Measurements from ENCODE around the gene ATRAID.

Gene ATRAID

DNA sequence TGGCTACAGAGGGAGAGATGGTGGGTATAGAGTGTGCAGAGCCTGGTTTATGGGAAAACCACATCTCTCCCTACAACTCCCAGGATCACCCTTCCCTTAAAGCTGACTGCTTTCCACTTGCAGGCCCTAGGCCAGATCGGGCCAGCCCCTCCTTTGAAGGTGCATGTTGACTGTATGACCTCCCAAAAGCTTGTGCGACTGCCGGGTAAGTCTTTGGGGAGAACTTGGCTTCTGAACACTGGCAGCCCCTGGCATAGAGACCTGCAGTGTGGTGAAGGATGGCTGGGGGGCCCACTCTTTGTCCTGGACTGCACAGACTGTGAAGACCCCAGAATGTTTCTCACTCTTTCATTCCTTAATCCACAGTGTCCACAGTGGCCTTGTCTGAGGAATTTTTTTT lies 24.8 kb downstream of the ATRAID start:
- TF ChIP-seq, protein P1, sequence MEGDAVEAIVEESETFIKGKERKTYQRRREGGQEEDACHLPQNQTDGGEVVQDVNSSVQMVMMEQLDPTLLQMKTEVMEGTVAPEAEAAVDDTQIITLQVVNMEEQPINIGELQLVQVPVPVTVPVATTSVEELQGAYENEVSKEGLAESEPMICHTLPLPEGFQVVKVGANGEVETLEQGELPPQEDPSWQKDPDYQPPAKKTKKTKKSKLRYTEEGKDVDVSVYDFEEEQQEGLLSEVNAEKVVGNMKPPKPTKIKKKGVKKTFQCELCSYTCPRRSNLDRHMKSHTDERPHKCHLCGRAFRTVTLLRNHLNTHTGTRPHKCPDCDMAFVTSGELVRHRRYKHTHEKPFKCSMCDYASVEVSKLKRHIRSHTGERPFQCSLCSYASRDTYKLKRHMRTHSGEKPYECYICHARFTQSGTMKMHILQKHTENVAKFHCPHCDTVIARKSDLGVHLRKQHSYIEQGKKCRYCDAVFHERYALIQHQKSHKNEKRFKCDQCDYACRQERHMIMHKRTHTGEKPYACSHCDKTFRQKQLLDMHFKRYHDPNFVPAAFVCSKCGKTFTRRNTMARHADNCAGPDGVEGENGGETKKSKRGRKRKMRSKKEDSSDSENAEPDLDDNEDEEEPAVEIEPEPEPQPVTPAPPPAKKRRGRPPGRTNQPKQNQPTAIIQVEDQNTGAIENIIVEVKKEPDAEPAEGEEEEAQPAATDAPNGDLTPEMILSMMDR (conservative IDR thresholded peaks at IDR 0.05; ENCODE audit: low read depth, low read length): no peak
- DNase-seq (ENCODE audit: low read depth): no peak
- no peak overlapping the region for H3K4me3 ChIP-seq (ENCODE audit: low read depth, low read length)

DNA sequence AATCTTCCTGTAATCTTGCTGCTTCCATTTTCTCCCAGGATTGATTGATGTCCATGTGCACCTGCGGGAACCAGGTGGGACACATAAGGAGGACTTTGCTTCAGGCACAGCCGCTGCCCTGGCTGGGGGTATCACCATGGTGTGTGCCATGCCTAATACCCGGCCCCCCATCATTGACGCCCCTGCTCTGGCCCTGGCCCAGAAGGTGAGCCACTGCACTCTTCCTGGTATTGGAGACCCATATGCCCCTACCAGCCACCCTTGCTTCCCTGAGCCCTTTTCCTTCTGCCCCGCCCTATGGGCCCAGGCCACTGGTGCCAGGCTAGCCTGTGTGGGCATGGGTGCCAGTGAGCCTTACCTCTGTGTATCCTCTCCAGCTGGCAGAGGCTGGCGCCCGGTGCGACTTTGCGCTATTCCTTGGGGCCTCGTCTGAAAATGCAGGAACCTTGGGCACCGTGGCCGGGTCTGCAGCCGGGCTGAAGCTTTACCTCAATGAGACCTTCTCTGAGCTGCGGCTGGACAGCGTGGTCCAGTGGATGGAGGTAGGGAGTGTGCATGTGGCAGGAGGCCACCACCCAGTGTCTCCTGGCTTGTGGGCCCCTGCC lies 25.6 kb downstream of the ATRAID start:
- TF ChIP-seq, protein P1 (conservative IDR thresholded peaks at IDR 0.05; ENCODE audit: low read depth, low read length): no peak
- no peak overlapping the region for H3K4me3 ChIP-seq (ENCODE audit: low read depth, low read length)
- no peak for DNase-seq (ENCODE audit: low read depth)

DNA sequence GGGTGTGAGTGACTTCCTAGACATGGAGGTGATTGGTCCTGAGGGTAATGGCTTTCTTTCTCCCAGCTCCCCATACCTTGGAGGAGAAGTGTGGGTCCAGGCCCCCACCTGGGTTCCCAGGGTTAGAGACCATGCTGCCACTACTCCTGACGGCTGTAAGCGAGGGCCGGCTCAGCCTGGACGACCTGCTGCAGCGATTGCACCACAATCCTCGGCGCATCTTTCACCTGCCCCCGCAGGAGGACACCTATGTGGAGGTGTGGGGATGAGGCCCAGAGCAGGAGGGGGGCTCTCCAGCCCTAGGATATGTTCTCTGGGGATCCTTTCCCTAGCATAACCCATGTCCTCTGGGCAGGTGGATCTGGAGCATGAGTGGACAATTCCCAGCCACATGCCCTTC lies 27.1 kb downstream of the ATRAID start:
- TF ChIP-seq, protein P1 (conservative IDR thresholded peaks at IDR 0.05; ENCODE audit: low read depth, low read length): no peak
- no peak for DNase-seq (ENCODE audit: low read depth)

DNA sequence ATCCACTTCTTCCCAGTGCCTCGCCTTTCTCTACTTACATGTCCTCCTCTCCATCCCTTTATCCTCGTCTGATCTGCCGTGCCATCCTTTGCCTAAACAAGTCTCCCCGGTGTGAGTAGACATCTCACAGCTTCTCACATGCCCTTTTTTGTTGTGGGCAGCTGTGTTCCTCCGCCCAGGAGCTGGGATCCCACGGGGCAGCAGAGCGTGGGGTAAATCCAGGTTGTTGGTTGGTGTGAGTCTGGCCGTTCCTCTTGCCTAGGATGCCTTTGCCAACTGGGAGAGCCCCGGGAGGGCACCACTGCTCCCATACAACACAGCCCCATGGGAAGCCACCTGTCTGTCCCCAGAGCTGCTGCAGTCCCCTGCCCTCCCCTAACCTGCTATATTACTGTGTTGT lies 28.6 kb downstream of the ATRAID start:
- H3K4me3 ChIP-seq (ENCODE audit: low read depth, low read length): no peak overlapping the region
- TF ChIP-seq, protein P1 (conservative IDR thresholded peaks at IDR 0.05; ENCODE audit: low read depth, low read length): no peak
- DNase-seq (ENCODE audit: low read depth): no peak

More for the DNA sequence above, 27.1 kb downstream of the ATRAID start:
- H3K4me3 ChIP-seq (ENCODE audit: low read depth, low read length): no peak overlapping the region

DNA sequence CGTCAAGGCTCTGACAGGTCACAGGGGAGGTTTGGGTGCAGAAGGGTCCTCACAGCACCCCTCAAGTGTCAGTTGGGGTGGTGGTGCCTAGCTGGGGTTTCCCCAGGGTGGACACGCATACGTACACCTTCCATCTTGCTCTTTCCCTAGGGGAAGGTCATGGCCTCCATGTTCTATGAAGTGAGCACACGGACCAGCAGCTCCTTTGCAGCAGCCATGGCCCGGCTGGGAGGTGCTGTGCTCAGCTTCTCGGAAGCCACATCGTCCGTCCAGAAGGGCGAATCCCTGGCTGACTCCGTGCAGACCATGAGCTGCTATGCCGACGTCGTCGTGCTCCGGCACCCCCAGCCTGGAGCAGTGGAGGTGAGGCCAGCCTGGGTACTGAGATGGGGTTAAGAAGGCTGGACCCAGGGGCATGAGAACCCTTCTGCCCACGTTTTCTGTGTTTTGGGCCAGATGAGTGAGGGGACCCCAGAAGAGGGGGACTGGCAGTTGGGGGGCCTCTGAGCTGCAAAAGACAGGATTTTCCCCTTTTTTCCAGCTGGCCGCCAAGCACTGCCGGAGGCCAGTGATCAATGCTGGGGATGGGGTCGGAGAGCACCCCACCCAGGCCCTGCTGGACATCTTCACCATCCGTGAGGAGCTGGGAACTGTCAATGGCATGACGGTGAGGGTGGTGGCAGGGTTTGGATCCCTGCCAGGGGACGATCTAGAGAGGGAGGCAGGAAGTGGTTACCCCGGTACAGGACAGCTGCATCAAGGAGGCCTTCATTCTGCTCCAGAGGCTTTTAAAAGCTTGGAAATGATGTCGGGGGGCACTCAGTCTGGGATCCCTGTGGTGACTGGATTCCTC lies 30.1 kb downstream of the ATRAID start:
- no peak overlapping the region for H3K4me3 ChIP-seq (ENCODE audit: low read depth, low read length)
- no peak for DNase-seq (ENCODE audit: low read depth)
- TF ChIP-seq, protein P1 (conservative IDR thresholded peaks at IDR 0.05; ENCODE audit: low read depth, low read length): no peak

DNA sequence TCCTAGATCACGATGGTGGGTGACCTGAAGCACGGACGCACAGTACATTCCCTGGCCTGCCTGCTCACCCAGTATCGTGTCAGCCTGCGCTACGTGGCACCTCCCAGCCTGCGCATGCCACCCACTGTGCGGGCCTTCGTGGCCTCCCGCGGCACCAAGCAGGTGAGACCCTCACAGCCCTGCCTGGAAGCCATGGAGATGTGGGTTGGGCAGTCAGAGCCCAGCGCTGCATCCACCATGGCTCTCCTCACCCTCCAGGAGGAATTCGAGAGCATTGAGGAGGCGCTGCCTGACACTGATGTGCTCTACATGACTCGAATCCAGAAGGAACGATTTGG lies 30.7 kb downstream of the ATRAID start:
- no peak for DNase-seq (ENCODE audit: low read depth)
- no peak overlapping the region for H3K4me3 ChIP-seq (ENCODE audit: low read depth, low read length)
- TF ChIP-seq, protein P1 (conservative IDR thresholded peaks at IDR 0.05; ENCODE audit: low read depth, low read length): no peak

Data from choroid plexus epithelial cell (primary cell).